ENCODE data around the gene ZNF25. TPM values are rescaled to one million over a fixed set of nuclear protein-coding genes. Genes with fewer than 3 reads are reported as not detected.
A peak's percentile ranks its signal among the peaks of the same experiment; 100 is the strongest.
"Not testable (repeated sequence)": the region's sequence is repeated elsewhere in the genome, so short reads cannot be mapped to it uniquely, and the experiment has no call there.

ZNF25 gene
- 7.2 and 9.0 TPM in 2 replicates for total RNA-seq

GRCh38 chr10:37976091-37976879 lies at the start of gene ZNF25:
TSS of gene ZNF25 (minus strand) at chr10:37976647. CDS start at chr10:37971722, 4,925 bp downstream.
- Mint-ChIP-seq H3K9me3 (peaks cover 16% of the 10 kb centered on the region), H3K4me1 (ENCODE audit: low read depth) (peaks cover 19% of the 10 kb centered on the region), H3K36me3 (ENCODE audit: low read depth) (peaks cover 36% of the 10 kb centered on the region), H3K27ac (peak within 1 kb of the TSS; percentile 97), H3K4me3 (ENCODE audit: low read depth) (peak within 1 kb of the TSS; percentile 91), H3K27me3 (ENCODE audit: low read depth) (no peaks in the 10 kb centered on the region)
- peak; percentile 96 for DNase-seq (ENCODE audit: low spot score)
- intact Hi-C loops (cut with micrococcal nuclease): loop anchor here (1.0 to 10.0 kb wide), 5 partner anchors 35 to 427 kb away; partner anchors contain the start of genes ZNF248 and ZNF37A

- H3K36me3 Mint-ChIP-seq (ENCODE audit: low read depth): peaks cover 99% of the 10 kb centered on the region
- no peak overlapping the region for H3K27ac Mint-ChIP-seq
- H3K4me3 Mint-ChIP-seq (ENCODE audit: low read depth): no peak overlapping the region
- H3K4me1 Mint-ChIP-seq (ENCODE audit: low read depth): peaks cover 9% of the 10 kb centered on the region
- no peaks in the 10 kb centered on the region for H3K27me3 Mint-ChIP-seq (ENCODE audit: low read depth)
- DNase-seq (ENCODE audit: low spot score): no peak
- intact Hi-C loops (cut with micrococcal nuclease): no loop called here
- peaks cover 44% of the 10 kb centered on the region for H3K9me3 Mint-ChIP-seq
Measured at GRCh38 chr10:38025283-38025682, 48.8 kb upstream of the ZNF25 start.

GRCh38 chr10:38019124-38019523 lies 42.7 kb upstream of the ZNF25 start:
- peaks cover 29% of the 10 kb centered on the region for H3K9me3 Mint-ChIP-seq
- H3K27me3 Mint-ChIP-seq (ENCODE audit: low read depth); H3K4me1 Mint-ChIP-seq (ENCODE audit: low read depth); H3K27ac Mint-ChIP-seq; intact Hi-C loops (cut with micrococcal nuclease); H3K4me3 Mint-ChIP-seq (ENCODE audit: low read depth); DNase-seq (ENCODE audit: low spot score): not testable (repeated sequence)
- H3K36me3 Mint-ChIP-seq (ENCODE audit: low read depth): peaks cover 98% of the 10 kb centered on the region

- H3K27me3 Mint-ChIP-seq (ENCODE audit: low read depth): no peaks in the 10 kb centered on the region
- intact Hi-C loops (cut with micrococcal nuclease): no loop called here
- H3K4me1 Mint-ChIP-seq (ENCODE audit: low read depth): peaks cover 12% of the 10 kb centered on the region
- peaks cover 89% of the 10 kb centered on the region for H3K36me3 Mint-ChIP-seq (ENCODE audit: low read depth)
- peaks cover 25% of the 10 kb centered on the region for H3K9me3 Mint-ChIP-seq
- H3K4me3 Mint-ChIP-seq (ENCODE audit: low read depth): no peak overlapping the region
- no peak for DNase-seq (ENCODE audit: low spot score)
- H3K27ac Mint-ChIP-seq: no peak overlapping the region
Measured at GRCh38 chr10:38016354-38016753, 39.9 kb upstream of the ZNF25 start.

GRCh38 chr10:38010119-38010903 lies 33.9 kb upstream of the ZNF25 start, which contains the start of gene ZNF33A:
TSS of gene ZNF33A (plus strand) at chr10:38010675. CDS start at chr10:38012342, 1,667 bp downstream.
- intact Hi-C loops (cut with micrococcal nuclease): loop anchor here (1.0 to 2.0 kb wide), 4 partner anchors 18 to 153 kb away; partner anchors contain the start of genes ZNF248 and ZNF37A
- peak within 1 kb of the TSS; percentile 90 for H3K4me3 Mint-ChIP-seq (ENCODE audit: low read depth)
- H3K27ac Mint-ChIP-seq: peak within 1 kb of the TSS; percentile 96
- H3K9me3 Mint-ChIP-seq: no peaks in the 10 kb centered on the region
- H3K4me1 Mint-ChIP-seq (ENCODE audit: low read depth): peaks cover 18% of the 10 kb centered on the region
- DNase-seq (ENCODE audit: low spot score): peak; percentile 86
- peaks cover 33% of the 10 kb centered on the region for H3K36me3 Mint-ChIP-seq (ENCODE audit: low read depth)
- H3K27me3 Mint-ChIP-seq (ENCODE audit: low read depth): no peaks in the 10 kb centered on the region

GRCh38 chr10:38007991-38008390 lies 31.5 kb upstream of the ZNF25 start:
- intact Hi-C loops (cut with micrococcal nuclease): no loop called here
- Mint-ChIP-seq H3K4me1 (ENCODE audit: low read depth) (peaks cover 16% of the 10 kb centered on the region), H3K4me3 (ENCODE audit: low read depth) (no peak overlapping the region), H3K27me3 (ENCODE audit: low read depth) (no peaks in the 10 kb centered on the region), H3K36me3 (ENCODE audit: low read depth) (peaks cover 15% of the 10 kb centered on the region), H3K27ac (no peak overlapping the region), H3K9me3 (no peaks in the 10 kb centered on the region)
- no peak for DNase-seq (ENCODE audit: low spot score)

- no peaks in the 10 kb centered on the region for H3K27me3 Mint-ChIP-seq (ENCODE audit: low read depth)
- no peaks in the 10 kb centered on the region for H3K9me3 Mint-ChIP-seq
- no peak overlapping the region for H3K27ac Mint-ChIP-seq
- intact Hi-C loops (cut with micrococcal nuclease): no loop called here
- peaks cover 12% of the 10 kb centered on the region for H3K36me3 Mint-ChIP-seq (ENCODE audit: low read depth)
- H3K4me3 Mint-ChIP-seq (ENCODE audit: low read depth): no peak overlapping the region
- H3K4me1 Mint-ChIP-seq (ENCODE audit: low read depth): peaks cover 15% of the 10 kb centered on the region
- no peak for DNase-seq (ENCODE audit: low spot score)
Measured at GRCh38 chr10:38007551-38007950, 31.1 kb upstream of the ZNF25 start.

GRCh38 chr10:38003588-38003987 lies 27.1 kb upstream of the ZNF25 start:
- intact Hi-C loops (cut with micrococcal nuclease): no loop called here
- no peak for DNase-seq (ENCODE audit: low spot score)
- no peaks in the 10 kb centered on the region for H3K27me3 Mint-ChIP-seq (ENCODE audit: low read depth)
- no peaks in the 10 kb centered on the region for H3K4me1 Mint-ChIP-seq (ENCODE audit: low read depth)
- H3K27ac Mint-ChIP-seq: no peak overlapping the region
- no peaks in the 10 kb centered on the region for H3K9me3 Mint-ChIP-seq
- no peaks in the 10 kb centered on the region for H3K36me3 Mint-ChIP-seq (ENCODE audit: low read depth)
- H3K4me3 Mint-ChIP-seq (ENCODE audit: low read depth): no peak overlapping the region

GRCh38 chr10:38003026-38003425 lies 26.6 kb upstream of the ZNF25 start:
- no peak overlapping the region for H3K27ac Mint-ChIP-seq
- H3K36me3 Mint-ChIP-seq (ENCODE audit: low read depth): no peaks in the 10 kb centered on the region
- H3K4me3 Mint-ChIP-seq (ENCODE audit: low read depth): no peak overlapping the region
- intact Hi-C loops (cut with micrococcal nuclease): no loop called here
- H3K9me3 Mint-ChIP-seq: no peaks in the 10 kb centered on the region
- no peak for DNase-seq (ENCODE audit: low spot score)
- no peaks in the 10 kb centered on the region for H3K4me1 Mint-ChIP-seq (ENCODE audit: low read depth)
- H3K27me3 Mint-ChIP-seq (ENCODE audit: low read depth): no peaks in the 10 kb centered on the region

- intact Hi-C loops (cut with micrococcal nuclease); H3K9me3 Mint-ChIP-seq; H3K27me3 Mint-ChIP-seq (ENCODE audit: low read depth); H3K4me1 Mint-ChIP-seq (ENCODE audit: low read depth); H3K36me3 Mint-ChIP-seq (ENCODE audit: low read depth); H3K4me3 Mint-ChIP-seq (ENCODE audit: low read depth); DNase-seq (ENCODE audit: low spot score); H3K27ac Mint-ChIP-seq: not testable (repeated sequence)
Measured at GRCh38 chr10:38000474-38000873, 24.0 kb upstream of the ZNF25 start.

- H3K36me3 Mint-ChIP-seq (ENCODE audit: low read depth); DNase-seq (ENCODE audit: low spot score); H3K4me1 Mint-ChIP-seq (ENCODE audit: low read depth); intact Hi-C loops (cut with micrococcal nuclease); H3K4me3 Mint-ChIP-seq (ENCODE audit: low read depth); H3K9me3 Mint-ChIP-seq; H3K27me3 Mint-ChIP-seq (ENCODE audit: low read depth); H3K27ac Mint-ChIP-seq: not testable (repeated sequence)
Measured at GRCh38 chr10:37998920-37999319, 22.5 kb upstream of the ZNF25 start.

- H3K27ac Mint-ChIP-seq: peak overlapping the region; percentile 2
- intact Hi-C loops (cut with micrococcal nuclease): loop anchor here (2.0 kb wide), 1 partner anchor 19 kb away; the partner anchor contains the start of gene ZNF33A
- H3K36me3 Mint-ChIP-seq (ENCODE audit: low read depth): no peaks in the 10 kb centered on the region
- no peaks in the 10 kb centered on the region for H3K9me3 Mint-ChIP-seq
- DNase-seq (ENCODE audit: low spot score): no peak
- H3K4me3 Mint-ChIP-seq (ENCODE audit: low read depth): no peak overlapping the region
- H3K27me3 Mint-ChIP-seq (ENCODE audit: low read depth): no peaks in the 10 kb centered on the region
- peaks cover 13% of the 10 kb centered on the region for H3K4me1 Mint-ChIP-seq (ENCODE audit: low read depth)
Measured at GRCh38 chr10:37992083-37992482, 15.6 kb upstream of the ZNF25 start.

- no peaks in the 10 kb centered on the region for H3K9me3 Mint-ChIP-seq
- H3K27ac Mint-ChIP-seq: no peak overlapping the region
- DNase-seq (ENCODE audit: low spot score): no peak
- H3K4me1 Mint-ChIP-seq (ENCODE audit: low read depth): peaks cover 13% of the 10 kb centered on the region
- H3K36me3 Mint-ChIP-seq (ENCODE audit: low read depth): no peaks in the 10 kb centered on the region
- no peak overlapping the region for H3K4me3 Mint-ChIP-seq (ENCODE audit: low read depth)
- intact Hi-C loops (cut with micrococcal nuclease): loop anchor here (2.0 kb wide), 1 partner anchor 19 kb away; the partner anchor contains the start of gene ZNF33A
- no peaks in the 10 kb centered on the region for H3K27me3 Mint-ChIP-seq (ENCODE audit: low read depth)
Measured at GRCh38 chr10:37991655-37992054, 15.2 kb upstream of the ZNF25 start.
